K562 (cell line): ENCODE results near the gene PTPRC. TPM values are rescaled to one million over a fixed set of nuclear protein-coding genes. Genes with fewer than 3 reads are reported as not detected.

Source experiments
- ATAC-seq: fragments of 200-7000 bp; cut with Tn5 transposase; 3 replicates; pipeline ENCODE4 v1.9.1; 2020; ENCODE audit warnings: moderate library complexity
- BruUV-seq: library from RNA; stranded (reverse); fragments of 400-500 nt; replicated peaks from 2 replicates; lab custom pipeline; 2021; lab: Mats Ljungman, UMichigan
- CTCF ChIA-PET: fragments of 300-600 bp; formaldehyde crosslinking; extraction: SDS; loops from one replicate; lab custom pipeline; 2021; ENCODE audit warnings: low intra/inter-chr PET ratio; lab: Yijun Ruan, JAX
- POLR2A ChIA-PET: fragments of 300-600, 350-650 bp; sonication (Branson Sonifier 250); formaldehyde crosslinking; extraction: SDS; loops from one replicate; lab custom pipeline; 2021; ENCODE audit warnings: antibody characterized with exemption, inconsistent platforms; lab: Yijun Ruan, JAX
- DNase-seq, 4 experiments: peaks; one replicate each; pipeline versions ENCODE4 v3.0.0 to v3.0.0-alpha.2; 2011 to 2018; ENCODE audit warnings: low spot score in 3 of 4, mixed read lengths in 3 of 4; ENCODE audit errors: extremely low read depth in 1 of 4
- FAIRE-seq: peaks from 2 replicates; lab custom pipeline; 2011; peaks lifted over from hg19 to GRCh38; lab: Jason Lieb, UNC
- H2AFZ ChIP-seq: 2 replicates; pipeline ENCODE4 v1.6.0; 2011; ENCODE audit warnings: low read depth, low read length, control low read depth, inconsistent platforms
- H3K27ac ChIP-seq: fragments of 200-600 bp; 3 replicates; pipeline ENCODE4 v1.8.0; 2011; ENCODE audit warnings: low read depth, mild to moderate bottlenecking, control low read depth, inconsistent platforms, low read length, moderate library complexity, mixed read lengths; ENCODE audit errors: extremely low read depth
- H3K27me3 ChIP-seq, 2 experiments: fragments of 300-600 bp in 1 of 2; 2 replicates in 1 of 2; 3 replicates in 1 of 2; pipeline versions ENCODE4 v1.6.0 to v1.8.0; 2011; ENCODE audit warnings: inconsistent platforms in 2 of 2, low read length in 2 of 2, mild to moderate bottlenecking in 1 of 2, mixed read lengths in 1 of 2, moderate library complexity in 1 of 2; ENCODE audit not compliant: control insufficient read depth in 2 of 2, insufficient read depth in 2 of 2
- H3K36me3 ChIP-seq: fragments of 300-600 bp; 3 replicates; pipeline ENCODE4 v1.8.0; 2011; ENCODE audit warnings: mild to moderate bottlenecking, low read length, inconsistent platforms; ENCODE audit not compliant: control insufficient read depth, insufficient read depth
- H3K4me1 ChIP-seq, 2 experiments: fragments of 200-600 bp in 1 of 2; replicated peaks in 1 of 2; 2 replicates in 1 of 2; 3 replicates in 1 of 2; pipeline versions ENCODE4 v1.5.1 to v1.8.0; 2011; ENCODE audit warnings: inconsistent platforms in 2 of 2, low read length in 2 of 2, mild to moderate bottlenecking in 1 of 2, mixed read lengths in 1 of 2, moderate library complexity in 1 of 2; ENCODE audit not compliant: control insufficient read depth in 2 of 2, insufficient read depth in 2 of 2
- H3K4me2 ChIP-seq: 2 replicates; pipeline ENCODE4 v1.6.1; 2011; ENCODE audit warnings: low read length, control low read depth, inconsistent platforms, mixed read lengths; ENCODE audit not compliant: insufficient read depth
- H3K4me3 ChIP-seq: fragments of 200-600 bp; sonication (generic), shearing (Covaris generic); 2 replicates; pipeline ENCODE4 v1.5.1; 2016; ENCODE audit warnings: control low read depth, inconsistent platforms
- H3K79me2 ChIP-seq: fragments of 200-600 bp; 3 replicates; pipeline ENCODE4 v1.8.0; 2011; ENCODE audit warnings: low read length, inconsistent platforms; ENCODE audit not compliant: control insufficient read depth, insufficient read depth
- H3K9ac ChIP-seq, 2 experiments: 2 replicates each; pipeline versions ENCODE4 v1.6.0 to v1.6.1; 2011; ENCODE audit warnings: low read depth in 2 of 2, low read length in 2 of 2, control low read depth in 1 of 2, inconsistent platforms in 1 of 2, mild to moderate bottlenecking in 1 of 2, mixed read lengths in 1 of 2; ENCODE audit not compliant: insufficient read depth in 1 of 2
- H3K9me1 ChIP-seq: one replicate; pipeline ENCODE4 v1.6.0; 2011; ENCODE audit warnings: inconsistent platforms, mild to moderate bottlenecking, low read length, moderate library complexity; ENCODE audit not compliant: control insufficient read depth, insufficient read depth
- H3K9me3 ChIP-seq: replicated peaks from 2 replicates; pipeline ENCODE4 v1.5.1; 2011; ENCODE audit warnings: low read depth, low read length, inconsistent platforms; ENCODE audit not compliant: control insufficient read depth, insufficient read depth
- H4K20me1 ChIP-seq: replicated peaks from 2 replicates; pipeline ENCODE4 v1.6.1; 2011; ENCODE audit warnings: low read length, inconsistent platforms, mixed read lengths; ENCODE audit not compliant: control insufficient read depth, insufficient read depth
- ILK ChIP-seq: fragments of 450-650 bp; IDR thresholded peaks from 2 replicates; pipeline ENCODE4 v1.6.1; 2016; ENCODE audit warnings: missing genetic modification characterization, low read depth, mild to moderate bottlenecking, missing compliant biosample characterization, moderate library complexity, borderline replicate concordance
- WGBS: fragments of 100-300 bp; shearing (Covaris generic); methylation state at CpG from one replicate; pipeline ENCODE4 v1.1.6; 2016; ENCODE audit warnings: low coverage, mixed read lengths; ENCODE audit not compliant: insufficient coverage; ENCODE audit errors: missing lambda C conversion rate; 5-methylcytosine and 5-hydroxymethylcytosine counted together
- in situ Hi-C: fragments of 300-500 bp; cut with MboI; formaldehyde crosslinking; loops from 4 replicates; pipeline ENCODE4 v1.15.0; 2018; ENCODE audit warnings: inconsistent platforms, mixed read lengths
- intact Hi-C: fragments of 100-400 bp; cut with micrococcal nuclease; formaldehyde crosslinking; loops from 2 replicates; pipeline ENCODE4 v1.14.2; 2022
- polyA plus RNA-seq, 8 experiments: library from polyadenylated mRNA; depleted of rRNA in 4 of 8; stranded (reverse) in 5 of 8; unstranded in 3 of 8; fragments of >200 nt; fragmentation: Nextera tagmentation in 2 of 8; fragmentation: Illumina TruSeq in 1 of 8; extraction: Ambion mirVana in 2 of 8; extraction: Trizol in 1 of 8; gene quantifications; 2 replicates each; pipeline versions ENCODE4 v1.2.1 to v1.2.3, GENCODE V29; 2011 to 2014; ENCODE audit warnings: inconsistent platforms in 1 of 8, missing spikeins in 1 of 8
- total RNA-seq, 7 experiments: library from RNA; depleted of rRNA in 6 of 7; stranded (reverse); fragments of >200 nt in 6 of 7; fragmentation: Illumina TruSeq in 2 of 7; extraction: Trizol in 2 of 7; gene quantifications; 2 replicates each; pipeline versions ENCODE4 v1.2.1 to v1.2.3, GENCODE V29; 2011 to 2021; ENCODE audit warnings: low replicate concordance in 1 of 7
- TF ChIP-seq, protein P1 (sequence below): fragments of 250-450 bp; sonication (Bioruptor Pico); IDR thresholded peaks from 2 replicates; pipeline ENCODE4 v1.5.0; 2020; ENCODE audit warnings: mild to moderate bottlenecking

The PTPRC gene
- total and polyA plus RNA-seq, 9 of the 15 experiments (the other 6 are each of a cell fraction or from before 2014, with no cell fraction given): 7.1 to 107 (median 62.9) TPM

DNA sequence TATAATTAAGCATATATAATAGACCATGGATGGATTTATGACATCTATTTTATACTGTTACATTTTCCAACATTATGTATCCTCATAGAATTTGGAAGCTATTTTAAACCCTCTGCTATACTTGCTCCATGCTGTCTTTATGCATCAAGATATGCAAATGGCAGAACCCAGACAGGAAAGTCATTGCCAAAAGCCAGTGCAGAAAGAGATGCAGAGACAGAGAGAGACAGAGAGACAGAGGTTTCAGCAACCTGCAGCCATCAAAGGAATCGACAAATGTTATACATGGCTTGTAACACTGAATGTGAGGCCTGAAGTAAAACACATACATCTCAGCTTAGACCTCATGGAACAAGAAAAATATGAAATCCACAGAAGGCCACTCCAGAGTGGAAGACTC, 7.5 kb upstream of the PTPRC start:
- TF ChIP-seq, protein P1, sequence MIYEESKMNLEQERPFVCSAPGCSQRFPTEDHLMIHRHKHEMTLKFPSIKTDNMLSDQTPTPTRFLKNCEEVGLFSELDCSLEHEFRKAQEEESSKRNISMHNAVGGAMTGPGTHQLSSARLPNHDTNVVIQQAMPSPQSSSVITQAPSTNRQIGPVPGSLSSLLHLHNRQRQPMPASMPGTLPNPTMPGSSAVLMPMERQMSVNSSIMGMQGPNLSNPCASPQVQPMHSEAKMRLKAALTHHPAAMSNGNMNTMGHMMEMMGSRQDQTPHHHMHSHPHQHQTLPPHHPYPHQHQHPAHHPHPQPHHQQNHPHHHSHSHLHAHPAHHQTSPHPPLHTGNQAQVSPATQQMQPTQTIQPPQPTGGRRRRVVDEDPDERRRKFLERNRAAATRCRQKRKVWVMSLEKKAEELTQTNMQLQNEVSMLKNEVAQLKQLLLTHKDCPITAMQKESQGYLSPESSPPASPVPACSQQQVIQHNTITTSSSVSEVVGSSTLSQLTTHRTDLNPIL (CRISPR knock-in tag): no peak
- 0 out of 2 replicates have a peak, but pooled peaks have one; percentile 15 for TF ChIP-seq ILK (tag)
- Histone ChIP-seq H3K27ac (peak overlapping the region; percentile 38), H4K20me1 (no peaks in the 10 kb centered on the region), H3K36me3 (0 out of 3 replicates have a peak, but pooled peaks cover 2% of the 10 kb centered on the region), H3K4me1 (peaks cover 7 to 24% of the 10 kb centered on the region in 2 experiments; a peak in 2 of 5 replicates), H3K4me3 (no peak overlapping the region), H3K9me3 (peaks cover 6% of the 10 kb centered on the region; the same call in 1 of the 2 replicates), H3K27me3 (no peaks in the 10 kb centered on the region), H3K4me2 (peak overlapping the region; percentile 21; the same call in 1 of the 2 replicates), H3K9me1 (no peaks in the 10 kb centered on the region), H3K9ac (no peak overlapping the region), H2AFZ (peak overlapping the region; percentile 70), H3K79me2 (no peaks in the 10 kb centered on the region)
- CTCF ChIA-PET: interaction anchor here (0.6 kb wide), 1 partner anchor 107 kb away, joined by 4 read pairs; no protein-coding TSS in a partner anchor
- no peak for ATAC-seq
- BruUV-seq: no TSS peak
- no peak for FAIRE-seq
- POLR2A ChIA-PET: interaction anchor here (0.8 kb wide), 2 partner anchors 33 to 343 kb away, joined by 3 read pairs; no protein-coding TSS in a partner anchor
- WGBS: 11% methylated on average over 1 of the region's 1 CpG
- DNase-seq: no peak
- intact Hi-C loops: loop anchor here (5.0 kb wide), 1 partner anchor 109 kb away; no protein-coding TSS in a partner anchor
- in situ Hi-C loops: no loop called here
